C4-2B (cell line): ENCODE results near the gene STARD10.
A peak's percentile ranks its signal among the peaks of the same experiment; 100 is the strongest.

ENCODE experiments used
- H3K27ac ChIP-seq: fragments of 450-650 bp; 2 replicates; pipeline ENCODE4 v1.5.1; 2017
- CTCF ChIP-seq: fragments of 450-650 bp; conservative IDR thresholded peaks from 2 replicates; pipeline ENCODE4 v1.5.1; 2017; ENCODE audit warnings: mild to moderate bottlenecking
- ZFX ChIP-seq: fragments of 450-650 bp; IDR thresholded peaks from 2 replicates; pipeline ENCODE4 v1.6.1; 2017

The STARD10 gene

DNA sequence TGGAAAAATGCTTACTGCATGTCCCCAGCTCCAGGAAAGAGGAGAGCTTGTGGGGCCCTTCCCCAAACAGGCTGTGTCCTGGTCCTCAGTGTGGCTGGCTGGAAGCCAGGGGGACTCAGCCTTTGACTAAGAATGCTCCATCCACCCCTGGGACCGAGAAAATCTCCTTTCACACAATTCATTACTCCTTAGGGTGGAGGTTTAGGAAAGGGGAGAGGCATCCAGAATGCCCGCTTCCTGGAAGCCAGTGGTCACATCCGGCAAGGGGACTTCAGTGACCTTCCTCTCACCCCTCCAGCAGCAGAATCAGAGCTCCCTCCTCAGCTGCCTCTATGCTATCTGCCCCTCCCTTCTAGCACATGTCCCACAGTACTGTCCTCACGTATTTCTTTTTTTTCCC lies 42.3 kb upstream of the STARD10 start:
- H3K27ac ChIP-seq = no peak overlapping the region
- TF ChIP-seq ZFX (no peak), CTCF (no peak)

- TF ChIP-seq ZFX (no peak), CTCF (no peak)
- no peak overlapping the region for H3K27ac ChIP-seq
Measured at GRCh38 chr11:72834905-72835304, 41.1 kb upstream of the STARD10 start.

- no peak overlapping the region for H3K27ac ChIP-seq
- TF ChIP-seq CTCF = no peak
- no peak for TF ChIP-seq ZFX
Measured at GRCh38 chr11:72833811-72834493, 40.1 kb upstream of the STARD10 start.

GRCh38 chr11:72833083-72833733 lies 39.4 kb upstream of the STARD10 start:
- no peak overlapping the region for H3K27ac ChIP-seq
- TF ChIP-seq CTCF (no peak), ZFX (no peak)

GRCh38 chr11:72832301-72833082 lies 38.6 kb upstream of the STARD10 start:
- TF ChIP-seq CTCF = no peak
- TF ChIP-seq ZFX = no peak
- no peak overlapping the region for H3K27ac ChIP-seq

- no peak for TF ChIP-seq ZFX
- peak; percentile 97 for TF ChIP-seq CTCF
- no peak overlapping the region for H3K27ac ChIP-seq
Measured at GRCh38 chr11:72831521-72832300, 37.9 kb upstream of the STARD10 start.
